ENCODE data around the gene PRM1.

DNA sequence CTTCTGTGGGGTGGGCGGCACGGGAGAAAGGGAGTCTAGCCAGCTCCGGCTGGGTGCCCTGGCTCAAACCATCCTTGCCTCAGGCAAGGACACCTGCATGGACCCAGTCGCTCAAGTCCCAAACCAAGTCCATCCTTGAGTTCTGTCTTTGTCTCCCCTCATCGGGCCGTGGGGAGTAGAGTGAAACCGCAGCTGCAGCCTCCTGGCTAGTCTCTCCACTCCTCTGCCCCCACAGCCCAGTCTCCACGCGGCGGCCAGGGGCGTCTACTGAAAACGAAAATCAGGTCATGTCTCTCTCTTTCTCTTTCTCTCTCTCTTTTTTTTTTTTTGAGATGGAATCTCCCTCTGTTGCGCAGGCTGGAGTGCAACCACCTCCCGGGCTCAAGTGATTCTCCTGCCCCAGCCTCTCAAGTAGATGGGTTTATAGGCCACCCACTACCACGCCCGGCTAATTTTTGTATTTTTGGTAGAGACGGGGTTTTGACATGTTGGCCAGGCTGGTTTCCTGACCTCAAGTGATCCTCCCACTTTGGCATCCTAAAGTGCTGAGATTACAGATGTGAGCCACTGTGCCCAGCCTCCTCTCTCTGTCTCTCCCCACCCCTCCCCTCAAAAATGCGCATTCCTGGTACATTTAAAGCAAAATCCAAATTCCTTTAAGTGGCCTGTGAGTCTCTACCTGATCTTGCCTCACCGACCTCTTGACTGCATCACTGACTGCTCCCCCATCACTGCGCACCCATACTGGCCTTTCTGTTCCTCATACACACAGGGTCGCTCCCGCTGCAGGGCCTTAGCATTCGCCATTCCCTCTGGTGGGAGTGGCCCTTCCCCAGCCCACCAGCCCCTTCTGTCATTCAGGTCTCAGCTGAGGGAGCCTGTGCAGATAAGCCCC, 46.4 kb upstream of the PRM1 start:
- no peak for TF ChIP-seq CTCF (IDR thresholded peaks at IDR 0.05; ENCODE audit: low read depth, low read length)
- TF ChIP-seq POLR2A (IDR thresholded peaks at IDR 0.05; ENCODE audit: extremely low read depth, insufficient read length) = no peak
